T-helper 2 cell treated with Interferon-gamma antibody and Interleukin-4, amounts not matched to agents 5 μg/mL and 100 μg/mL, for 36 hours (primary cell): Measurements from ENCODE around the gene TRIM28.
"Not testable (repeated sequence)": the region's sequence is repeated elsewhere in the genome, so short reads cannot be mapped to it uniquely, and the experiment has no call there.

Experiments used
- DNase-seq: peaks from one replicate; pipeline ENCODE4 v3.0.0; 2021; ENCODE audit warnings: low spot score
- H3K27ac Mint-ChIP-seq: one replicate; pipeline ENCODE4 v1.8.0; 2021; ENCODE audit warnings: mild to moderate bottlenecking, mixed read lengths
- H3K27me3 Mint-ChIP-seq: one replicate; pipeline ENCODE4 v1.8.0; 2021; ENCODE audit warnings: low read depth, mixed read lengths
- H3K36me3 Mint-ChIP-seq: one replicate; pipeline ENCODE4 v1.8.0; 2021; ENCODE audit warnings: low read depth, mixed read lengths
- H3K4me1 Mint-ChIP-seq: one replicate; pipeline ENCODE4 v1.8.0; 2021; ENCODE audit warnings: low read depth, mixed read lengths
- H3K4me3 Mint-ChIP-seq: one replicate; pipeline ENCODE4 v1.8.0; 2022; ENCODE audit warnings: mild to moderate bottlenecking, moderate library complexity, mixed read lengths
- H3K9me3 Mint-ChIP-seq: one replicate; pipeline ENCODE4 v1.8.0; 2021; ENCODE audit warnings: mixed read lengths

Gene TRIM28

GRCh38 chr19:58535857-58536256 lies 8.0 kb upstream of the TRIM28 start:
- Mint-ChIP-seq H3K4me3 (no peak overlapping the region), H3K27ac (no peak overlapping the region)

DNA sequence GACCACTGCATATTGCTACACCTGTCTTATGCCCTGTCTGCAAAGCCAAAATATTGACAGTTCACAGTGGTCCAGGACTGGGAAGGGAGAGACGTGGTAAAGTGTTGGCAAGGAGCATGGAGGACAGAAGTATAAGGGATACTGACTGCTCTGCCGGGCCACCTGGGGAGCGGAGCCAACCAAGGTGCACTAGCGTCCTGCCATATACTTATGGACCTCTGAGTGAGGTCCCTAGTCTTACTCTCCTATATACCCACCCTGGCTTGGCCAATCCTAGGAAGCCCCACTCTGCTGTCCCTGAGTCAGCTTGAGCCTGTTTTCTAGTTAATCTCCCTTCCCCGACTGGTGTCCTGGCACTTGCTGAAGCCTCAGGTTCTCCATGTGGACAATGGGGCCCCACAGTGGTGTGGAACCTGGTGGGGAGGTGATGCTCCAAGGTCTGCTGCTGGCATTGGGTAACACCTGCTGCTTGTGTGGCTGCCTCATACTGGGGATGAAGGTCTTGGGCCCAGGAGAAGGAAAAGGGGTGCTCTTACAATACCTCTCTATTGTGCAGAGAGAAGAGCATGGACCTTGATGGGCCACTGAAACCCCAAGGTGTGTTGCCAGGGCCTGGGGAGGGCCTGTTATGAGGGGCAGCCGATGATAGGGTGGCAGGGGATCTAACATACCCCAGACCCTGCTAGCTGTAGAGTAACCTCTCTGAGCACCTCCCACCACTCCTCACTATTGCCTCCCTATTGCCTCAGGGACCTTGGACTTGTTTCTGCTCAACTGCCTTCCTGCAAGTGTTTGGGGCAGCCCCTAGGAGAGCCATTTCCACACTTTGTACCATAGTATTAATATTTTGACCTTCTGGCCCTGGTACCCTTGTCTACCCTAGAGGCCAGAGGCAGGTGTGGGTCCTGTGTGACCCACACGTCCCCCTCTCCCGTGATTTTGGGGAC lies 6.7 kb upstream of the TRIM28 start:
- no peaks in the 10 kb centered on the region for H3K36me3 Mint-ChIP-seq
- peaks cover 4% of the 10 kb centered on the region for H3K4me1 Mint-ChIP-seq
- H3K27ac Mint-ChIP-seq: no peak overlapping the region
- H3K4me3 Mint-ChIP-seq: peak overlapping the region; percentile 24
- DNase-seq: no peak
- no peaks in the 10 kb centered on the region for H3K9me3 Mint-ChIP-seq
- peaks cover 18% of the 10 kb centered on the region for H3K27me3 Mint-ChIP-seq

More at GRCh38 chr19:58535857-58536256, 8.0 kb upstream of the TRIM28 start:
- peaks cover 4% of the 10 kb centered on the region for H3K4me1 Mint-ChIP-seq
- H3K36me3 Mint-ChIP-seq: no peaks in the 10 kb centered on the region
- H3K27me3 Mint-ChIP-seq: peaks cover 18% of the 10 kb centered on the region
- H3K9me3 Mint-ChIP-seq: no peaks in the 10 kb centered on the region
- no peak for DNase-seq

GRCh38 chr19:58538257-58539168 lies 5.4 kb upstream of the TRIM28 start:
- no peak for DNase-seq
- H3K4me1 Mint-ChIP-seq: peaks cover 5% of the 10 kb centered on the region
- peak overlapping the region; percentile 77 for H3K4me3 Mint-ChIP-seq
- no peaks in the 10 kb centered on the region for H3K36me3 Mint-ChIP-seq
- H3K27ac Mint-ChIP-seq: peak overlapping the region; percentile 49
- peaks cover 23% of the 10 kb centered on the region for H3K27me3 Mint-ChIP-seq
- H3K9me3 Mint-ChIP-seq: no peaks in the 10 kb centered on the region

DNA sequence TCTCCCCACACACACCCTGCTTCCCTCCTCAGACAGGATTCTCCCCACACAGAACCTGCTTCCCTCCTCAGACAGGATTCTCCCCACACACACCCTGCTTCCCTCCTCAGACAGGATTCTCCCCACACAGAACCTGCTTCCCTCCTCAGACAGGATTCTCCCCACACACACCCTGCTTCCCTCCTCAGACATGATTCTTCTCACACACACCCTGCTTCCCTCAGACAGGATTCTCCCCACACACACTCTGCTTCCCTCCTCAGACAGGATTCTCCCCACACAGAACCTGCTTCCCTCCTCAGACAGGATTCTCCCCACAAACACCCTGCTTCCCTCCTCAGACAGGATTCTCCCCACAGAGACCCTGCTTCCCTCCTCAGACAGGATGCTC lies 4.7 kb upstream of the TRIM28 start:
- H3K9me3 Mint-ChIP-seq: not testable (repeated sequence)

GRCh38 chr19:58542641-58543372 lies 1.1 kb upstream of the TRIM28 start:
- H3K4me1 Mint-ChIP-seq: peaks cover 23% of the 10 kb centered on the region
- H3K4me3 Mint-ChIP-seq: peak overlapping the region; percentile 36

More for the DNA sequence above, 4.7 kb upstream of the TRIM28 start:
- Mint-ChIP-seq H3K27ac (peak overlapping the region; percentile 11), H3K27me3 (peaks cover 27% of the 10 kb centered on the region)
- not testable (repeated sequence) for H3K36me3 Mint-ChIP-seq, DNase-seq, H3K4me1 Mint-ChIP-seq, H3K4me3 Mint-ChIP-seq

DNA sequence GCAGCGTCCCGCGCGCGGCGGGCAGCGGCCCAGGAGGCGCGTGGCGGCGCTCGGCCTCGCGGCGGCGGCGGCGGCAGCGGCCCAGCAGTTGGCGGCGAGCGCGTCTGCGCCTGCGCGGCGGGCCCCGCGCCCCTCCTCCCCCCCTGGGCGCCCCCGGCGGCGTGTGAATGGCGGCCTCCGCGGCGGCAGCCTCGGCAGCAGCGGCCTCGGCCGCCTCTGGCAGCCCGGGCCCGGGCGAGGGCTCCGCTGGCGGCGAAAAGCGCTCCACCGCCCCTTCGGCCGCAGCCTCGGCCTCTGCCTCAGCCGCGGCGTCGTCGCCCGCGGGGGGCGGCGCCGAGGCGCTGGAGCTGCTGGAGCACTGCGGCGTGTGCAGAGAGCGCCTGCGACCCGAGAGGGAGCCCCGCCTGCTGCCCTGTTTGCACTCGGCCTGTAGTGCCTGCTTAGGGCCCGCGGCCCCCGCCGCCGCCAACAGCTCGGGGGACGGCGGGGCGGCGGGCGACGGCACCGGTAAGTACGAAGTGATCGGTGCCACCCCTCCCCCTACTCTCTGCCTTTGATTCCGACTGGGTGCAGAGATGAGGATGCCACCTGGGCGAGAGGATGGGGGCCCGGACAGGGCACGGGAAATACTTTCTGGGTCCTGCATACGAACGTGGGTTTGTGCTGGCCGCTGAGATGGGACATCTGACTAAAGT lies 874 bp downstream of the TRIM28 start:
- Mint-ChIP-seq H3K4me1 (peaks cover 22% of the 10 kb centered on the region), H3K27me3 (peaks cover 17% of the 10 kb centered on the region), H3K4me3 (peak overlapping the region; percentile 97), H3K9me3 (no peaks in the 10 kb centered on the region), H3K36me3 (peaks cover 45% of the 10 kb centered on the region), H3K27ac (peak overlapping the region; percentile 98)
- DNase-seq: no peak

More at GRCh38 chr19:58542641-58543372, 1.1 kb upstream of the TRIM28 start:
- not testable (repeated sequence) for DNase-seq, H3K9me3 Mint-ChIP-seq, H3K27ac Mint-ChIP-seq
- H3K27me3 Mint-ChIP-seq: peaks cover 27% of the 10 kb centered on the region
- H3K36me3 Mint-ChIP-seq: peaks cover 26% of the 10 kb centered on the region

DNA sequence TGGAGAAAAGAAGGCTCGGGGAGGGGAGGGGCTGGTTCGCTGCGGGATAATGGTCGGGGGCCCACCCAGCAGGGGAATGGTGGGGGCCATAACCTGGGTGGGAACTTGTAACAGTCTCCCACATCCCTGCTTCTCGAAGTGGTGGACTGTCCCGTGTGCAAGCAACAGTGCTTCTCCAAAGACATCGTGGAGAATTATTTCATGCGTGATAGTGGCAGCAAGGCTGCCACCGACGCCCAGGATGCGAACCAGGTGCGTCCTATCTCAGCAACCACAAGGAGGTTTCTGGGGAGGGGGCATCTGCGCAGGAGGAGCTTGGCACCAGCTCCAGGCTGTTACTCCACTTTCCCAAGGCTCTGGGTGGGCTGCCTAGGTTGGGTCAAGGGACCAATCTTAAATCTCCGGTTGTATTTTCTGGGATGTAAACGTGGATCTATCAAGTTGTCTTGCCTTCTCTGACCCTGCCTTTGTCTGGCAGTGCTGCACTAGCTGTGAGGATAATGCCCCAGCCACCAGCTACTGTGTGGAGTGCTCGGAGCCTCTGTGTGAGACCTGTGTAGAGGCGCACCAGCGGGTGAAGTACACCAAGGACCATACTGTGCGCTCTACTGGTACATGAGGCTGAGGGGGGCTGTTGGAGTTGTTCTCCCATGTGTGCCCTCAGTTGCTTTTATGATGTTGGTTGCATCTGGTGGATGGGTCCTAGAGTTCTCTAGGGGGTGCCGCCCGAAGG lies 1.6 kb downstream of the TRIM28 start:
- H3K9me3 Mint-ChIP-seq: no peaks in the 10 kb centered on the region
- H3K4me1 Mint-ChIP-seq: peaks cover 22% of the 10 kb centered on the region
- H3K27ac Mint-ChIP-seq: peak overlapping the region; percentile 86
- peak overlapping the region; percentile 97 for H3K4me3 Mint-ChIP-seq
- DNase-seq: no peak
- H3K27me3 Mint-ChIP-seq: peaks cover 11% of the 10 kb centered on the region
- H3K36me3 Mint-ChIP-seq: peaks cover 49% of the 10 kb centered on the region

- H3K4me3 Mint-ChIP-seq: peak overlapping the region; percentile 97
- H3K4me1 Mint-ChIP-seq: peaks cover 22% of the 10 kb centered on the region
- no peaks in the 10 kb centered on the region for H3K9me3 Mint-ChIP-seq
- peak overlapping the region; percentile 86 for H3K27ac Mint-ChIP-seq
- peaks cover 9% of the 10 kb centered on the region for H3K27me3 Mint-ChIP-seq
- peaks cover 55% of the 10 kb centered on the region for H3K36me3 Mint-ChIP-seq
- DNase-seq: no peak
These were observed 2.2 kb downstream of the TRIM28 start for GRCh38 chr19:58546019-58546530.

GRCh38 chr19:58547323-58548312 lies 3.8 kb downstream of the TRIM28 start:
- Mint-ChIP-seq H3K27ac (no peak overlapping the region), H3K4me3 (no peak overlapping the region), H3K9me3 (no peaks in the 10 kb centered on the region), H3K27me3 (peaks cover 7% of the 10 kb centered on the region), H3K4me1 (peaks cover 27% of the 10 kb centered on the region), H3K36me3 (peaks cover 71% of the 10 kb centered on the region)
- no peak for DNase-seq

DNA sequence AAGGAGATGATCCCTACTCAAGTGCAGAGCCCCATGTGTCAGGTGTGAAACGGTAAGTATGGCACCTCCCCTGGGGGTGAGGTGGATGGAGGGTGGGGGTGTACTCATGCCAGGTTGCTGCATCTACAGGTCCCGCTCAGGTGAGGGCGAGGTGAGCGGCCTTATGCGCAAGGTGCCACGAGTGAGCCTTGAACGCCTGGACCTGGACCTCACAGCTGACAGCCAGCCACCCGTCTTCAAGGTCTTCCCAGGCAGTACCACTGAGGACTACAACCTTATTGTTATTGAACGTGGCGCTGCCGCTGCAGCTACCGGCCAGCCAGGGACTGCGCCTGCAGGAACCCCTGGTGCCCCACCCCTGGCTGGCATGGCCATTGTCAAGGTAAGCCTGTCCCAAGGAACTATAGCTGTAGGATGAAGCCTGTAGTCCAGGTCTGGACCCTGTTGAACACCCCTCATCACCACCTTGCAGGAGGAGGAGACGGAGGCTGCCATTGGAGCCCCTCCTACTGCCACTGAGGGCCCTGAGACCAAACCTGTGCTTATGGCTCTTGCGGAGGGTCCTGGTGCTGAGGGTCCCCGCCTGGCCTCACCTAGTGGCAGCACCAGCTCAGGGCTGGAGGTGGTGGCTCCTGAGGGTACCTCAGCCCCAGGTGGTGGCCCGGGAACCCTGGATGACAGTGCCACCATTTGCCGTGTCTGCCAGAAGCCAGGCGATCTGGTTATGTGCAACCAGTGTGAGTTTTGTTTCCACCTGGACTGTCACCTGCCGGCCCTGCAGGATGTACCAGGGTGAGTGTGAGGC lies 5.2 kb downstream of the TRIM28 start:
- Mint-ChIP-seq H3K4me3 (no peak overlapping the region), H3K27me3 (no peaks in the 10 kb centered on the region), H3K36me3 (peaks cover 81% of the 10 kb centered on the region), H3K9me3 (no peaks in the 10 kb centered on the region), H3K4me1 (peaks cover 30% of the 10 kb centered on the region), H3K27ac (no peak overlapping the region)
- DNase-seq: no peak
